Right cardiac atrium (tissue), 5 donors: ENCODE measurements around the gene ELFN2. TPM values are rescaled to one million over a fixed set of nuclear protein-coding genes. Genes with fewer than 3 reads are reported as not detected.

Experiments
- ATAC-seq, 2 donors: fragments of 200-7000 bp; cut with Tn5 transposase; one replicate each; pipeline versions ENCODE4 v1.8.0 to v1.9.1; 2020; ENCODE audit warnings: moderate library complexity in 2 of 2, mild to moderate bottlenecking in 1 of 2
- DNase-seq, 3 donors: peaks; one replicate each; pipeline ENCODE4 v3.0.0-alpha.2; 2020
- H3K27ac ChIP-seq: one replicate; pipeline ENCODE4 v1.5.1; 2013; ENCODE audit warnings: mild to moderate bottlenecking, low read length, control low read depth, moderate library complexity
- H3K27me3 ChIP-seq: one replicate; pipeline ENCODE4 v1.6.1; 2013; ENCODE audit not compliant: control insufficient read depth, insufficient read depth
- H3K4me1 ChIP-seq: one replicate; pipeline ENCODE4 v1.6.1; 2013; ENCODE audit warnings: low read length; ENCODE audit not compliant: control insufficient read depth, insufficient read depth
- H3K4me3 ChIP-seq: one replicate; pipeline ENCODE4 v1.5.1; 2013; ENCODE audit warnings: low read length, control low read depth
- H3K9me3 ChIP-seq: one replicate; pipeline ENCODE4 v1.6.1; 2013; ENCODE audit warnings: low read length; ENCODE audit not compliant: control insufficient read depth
- WGBS: extraction: QIAGEN DNeasy Blood & Tissue Kit; methylation state at CpG from one replicate; pipeline ENCODE4 v1.1.7; 2013; 5-methylcytosine and 5-hydroxymethylcytosine counted together
- intact Hi-C, 4 donors: fragments of 100-400 bp; cut with DNase I; formaldehyde crosslinking; loops; one replicate each; pipeline versions ENCODE4 v1.11.0 to v1.14.0; 2022 to 2023
- polyA plus RNA-seq: library from polyadenylated mRNA; stranded (reverse); fragments of 200-250 nt; gene quantifications from one replicate; pipeline ENCODE4 v1.2.3, GENCODE V29; 2013
- total RNA-seq, 4 donors: library from RNA; stranded (reverse); fragmentation: NEBNext Ultra II Directional; extraction: Animal tissue kit (Norgen Biotek cat#: 25700); gene quantifications; one replicate each; pipeline ENCODE4 v1.2.1, GENCODE V29; 2021
- donor health status: healthy with polysubstance abuse.
- donor health status: DM: no; HTN: yes; CAD: no.
- donor health status: DM: no; HTN: no; CAD: no.
- donor health status: DM: no; HTN: yes; CAD: no; lungs with severe emphysema.
- donor health status: DM: yes; HTN: yes; CAD: no.

The ELFN2 gene
- total and polyA plus RNA-seq, 5 donors = 0.03 to 0.06 (median 0.05) TPM; not detected in 2

- ATAC-seq (no peak), DNase-seq (no peak)
- WGBS = 73% methylated on average over 16 of the region's 16 CpGs
- intact Hi-C loops = loop anchor here in 1 of 4 donors (10.0 kb wide), 1 partner anchor 244 kb away; the partner anchor contains the start of gene CDC42EP1
- no peak overlapping the region for H3K4me3 ChIP-seq
- no peak overlapping the region for H3K27ac ChIP-seq
- H3K4me1 ChIP-seq = no peaks in the 10 kb centered on the region
- H3K9me3 ChIP-seq = no peaks in the 10 kb centered on the region
- no peaks in the 10 kb centered on the region for H3K27me3 ChIP-seq
Measured at GRCh38 chr22:37320726-37321677, 106.3 kb downstream of the ELFN2 start.

GRCh38 chr22:37319469-37319868, 107.8 kb downstream of the ELFN2 start:
- no peaks in the 10 kb centered on the region for H3K27me3 ChIP-seq
- H3K4me3 ChIP-seq = no peak overlapping the region
- no peaks in the 10 kb centered on the region for H3K4me1 ChIP-seq
- DNase-seq = no peak
- intact Hi-C loops = loop anchor here in 3 of 4 donors (2.0 to 10.0 kb wide), 5 partner anchors 105 to 248 kb away; partner anchors contain the start of gene ELFN2 (in 2 of the 3)
- WGBS = 55% methylated on average over 10 of the region's 10 CpGs
- no peaks in the 10 kb centered on the region for H3K9me3 ChIP-seq
- H3K27ac ChIP-seq = no peak overlapping the region
- ATAC-seq = no peak

- Histone ChIP-seq H3K9me3 (no peaks in the 10 kb centered on the region), H3K4me3 (no peak overlapping the region), H3K27me3 (no peaks in the 10 kb centered on the region), H3K4me1 (no peaks in the 10 kb centered on the region), H3K27ac (no peak overlapping the region)
- 56% methylated on average over 18 of the region's 18 CpGs for whole genome bisulfite sequencing
- intact Hi-C loops = loop anchor here in 3 of 4 donors (2.0 to 10.0 kb wide), 5 partner anchors 106 to 249 kb away; partner anchors contain the start of gene ELFN2 (in 2 of the 3)
- ATAC-seq (no peak), DNase-seq (no peak)
Measured at GRCh38 chr22:37318364-37319109, 108.7 kb downstream of the ELFN2 start.

Other genes starting within 250 kb of the ELFN2 start
- 1 to 10 TPM; 2.8 to 3.3 (median 2.8) TPM for gene C1QTNF6, start 239.2 kb downstream of the ELFN2 start, total RNA-seq
- 2.0 TPM for gene C1QTNF6, start 239.2 kb downstream of the ELFN2 start, polyA plus RNA-seq
- gene SSTR3, start 215.0 kb downstream of the ELFN2 start, total RNA-seq = not detected
- not detected for gene SSTR3, start 215.0 kb downstream of the ELFN2 start, polyA plus RNA-seq
- gene RAC2, start 183.2 kb downstream of the ELFN2 start, total RNA-seq = 1 to 10 TPM; 3.6 to 8.6 (median 5.7) TPM
- 1.8 TPM for gene RAC2, start 183.2 kb downstream of the ELFN2 start, polyA plus RNA-seq
- 1 to 10 TPM; 5.1 to 7.0 (median 5.9) TPM for gene CYTH4, start 145.0 kb downstream of the ELFN2 start, total RNA-seq
- gene CYTH4, start 145.0 kb downstream of the ELFN2 start, polyA plus RNA-seq = 2.6 TPM
- 10 to 100 TPM in 3 of 4 donors, 1 to 10 TPM in 1; 9.0 to 14.1 (median 10.6) TPM for gene MFNG, start 58.9 kb upstream of the ELFN2 start, total RNA-seq
- 9.6 TPM for gene MFNG, start 58.9 kb upstream of the ELFN2 start, polyA plus RNA-seq
- gene CARD10, start 91.9 kb upstream of the ELFN2 start, total RNA-seq = 10 to 100 TPM in 2 of 4 donors, 1 to 10 TPM in 2; 6.6 to 11.4 (median 9.6) TPM
- 8.3 TPM for gene CARD10, start 91.9 kb upstream of the ELFN2 start, polyA plus RNA-seq
- gene CDC42EP1, start 133.0 kb upstream of the ELFN2 start, total RNA-seq = 10 to 100 TPM; 19.7 to 31.3 (median 21.7) TPM
- gene CDC42EP1, start 133.0 kb upstream of the ELFN2 start, polyA plus RNA-seq = 20.7 TPM
- under 1 TPM in 1 of 4 donors, not detected in 3; 0.44 TPM for gene LGALS2, start 152.6 kb upstream of the ELFN2 start, total RNA-seq
- not detected for gene LGALS2, start 152.6 kb upstream of the ELFN2 start, polyA plus RNA-seq
- 10 to 100 TPM; 23.3 to 29.0 (median 26.0) TPM for gene GGA1, start 181.4 kb upstream of the ELFN2 start, total RNA-seq
- gene GGA1, start 181.4 kb upstream of the ELFN2 start, polyA plus RNA-seq = 27.2 TPM
- 1 to 10 TPM; 1.9 to 4.8 (median 3.1) TPM for gene SH3BP1, start 212.2 kb upstream of the ELFN2 start, total RNA-seq
- 1.4 TPM for gene SH3BP1, start 212.2 kb upstream of the ELFN2 start, polyA plus RNA-seq
- gene PDXP, start 231.2 kb upstream of the ELFN2 start, total RNA-seq = 10 to 100 TPM; 18.6 to 21.7 (median 20.4) TPM
- gene PDXP, start 231.2 kb upstream of the ELFN2 start, polyA plus RNA-seq = 21.0 TPM
- 100 to 1,000 TPM; 438 to 693 (median 551) TPM for gene LGALS1, start 248.2 kb upstream of the ELFN2 start, total RNA-seq
- gene LGALS1, start 248.2 kb upstream of the ELFN2 start, polyA plus RNA-seq = 1,338 TPM